Superior temporal gyrus (tissue), 1 donor: ENCODE measurements around the gene HOXD4.
A peak's percentile ranks its signal among the peaks of the same experiment; 100 is the strongest.

Experiments used
- DNase-seq: peaks from one replicate; pipeline ENCODE4 v3.0.0-alpha.2; 2016; ENCODE audit errors: extremely low spot score

Gene HOXD4

DNA sequence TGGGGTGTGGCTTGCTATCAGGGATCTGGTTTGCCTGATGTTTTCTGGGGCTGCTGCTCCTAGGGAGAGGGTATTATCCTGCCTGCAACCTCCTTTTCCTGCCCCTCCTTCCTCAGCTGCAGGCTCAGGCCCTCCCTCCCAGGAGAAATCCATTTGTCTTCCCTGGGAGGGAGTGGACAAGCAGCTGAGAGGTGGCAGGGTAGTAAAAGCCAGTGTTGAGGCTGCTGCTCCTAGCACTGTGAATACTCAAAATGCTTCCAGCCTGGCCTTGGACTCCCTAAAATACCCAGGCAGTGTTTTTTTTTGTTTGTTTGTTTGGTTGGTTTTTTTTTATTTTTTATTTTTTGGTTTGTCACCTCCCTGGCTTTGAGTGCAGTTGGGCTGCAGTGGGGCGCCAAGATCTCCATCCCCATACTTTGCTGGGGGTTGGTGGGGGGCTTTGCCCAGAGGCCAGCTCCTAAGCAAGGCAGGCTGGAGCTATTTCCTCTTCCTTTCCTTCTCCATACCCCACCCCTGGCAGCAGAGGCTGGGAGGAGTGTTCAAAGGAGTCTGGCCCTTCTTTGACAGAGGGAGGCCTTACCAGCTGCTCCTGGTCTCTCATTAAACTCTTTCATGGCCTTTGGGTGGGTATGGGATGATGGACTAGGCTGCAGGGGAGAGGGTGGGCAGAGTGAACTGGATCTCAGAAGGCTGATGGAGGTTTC, 19.4 kb downstream of the HOXD4 start:
- no peak for DNase-seq

DNA sequence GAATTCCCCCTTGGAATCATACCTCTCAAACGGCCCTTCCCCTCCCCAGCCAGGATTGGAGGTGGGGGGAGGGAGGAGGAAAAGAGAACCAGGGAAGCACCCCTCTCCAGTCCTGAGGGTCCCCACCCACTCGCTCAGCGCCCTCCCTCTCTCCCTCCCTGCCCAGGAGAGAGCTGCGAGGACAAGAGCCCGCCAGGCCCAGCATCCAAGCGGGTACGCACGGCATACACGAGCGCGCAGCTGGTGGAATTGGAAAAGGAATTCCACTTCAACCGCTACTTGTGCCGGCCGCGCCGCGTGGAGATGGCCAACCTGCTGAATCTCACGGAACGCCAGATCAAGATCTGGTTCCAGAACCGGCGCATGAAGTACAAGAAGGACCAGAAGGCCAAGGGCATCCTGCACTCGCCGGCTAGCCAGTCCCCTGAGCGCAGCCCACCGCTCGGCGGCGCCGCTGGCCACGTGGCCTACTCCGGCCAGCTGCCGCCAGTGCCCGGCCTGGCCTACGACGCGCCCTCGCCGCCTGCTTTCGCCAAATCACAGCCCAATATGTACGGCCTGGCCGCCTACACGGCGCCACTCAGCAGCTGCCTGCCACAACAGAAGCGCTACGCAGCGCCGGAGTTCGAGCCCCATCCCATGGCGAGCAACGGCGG, 20.1 kb downstream of the HOXD4 start:
- DNase-seq = no peak

DNA sequence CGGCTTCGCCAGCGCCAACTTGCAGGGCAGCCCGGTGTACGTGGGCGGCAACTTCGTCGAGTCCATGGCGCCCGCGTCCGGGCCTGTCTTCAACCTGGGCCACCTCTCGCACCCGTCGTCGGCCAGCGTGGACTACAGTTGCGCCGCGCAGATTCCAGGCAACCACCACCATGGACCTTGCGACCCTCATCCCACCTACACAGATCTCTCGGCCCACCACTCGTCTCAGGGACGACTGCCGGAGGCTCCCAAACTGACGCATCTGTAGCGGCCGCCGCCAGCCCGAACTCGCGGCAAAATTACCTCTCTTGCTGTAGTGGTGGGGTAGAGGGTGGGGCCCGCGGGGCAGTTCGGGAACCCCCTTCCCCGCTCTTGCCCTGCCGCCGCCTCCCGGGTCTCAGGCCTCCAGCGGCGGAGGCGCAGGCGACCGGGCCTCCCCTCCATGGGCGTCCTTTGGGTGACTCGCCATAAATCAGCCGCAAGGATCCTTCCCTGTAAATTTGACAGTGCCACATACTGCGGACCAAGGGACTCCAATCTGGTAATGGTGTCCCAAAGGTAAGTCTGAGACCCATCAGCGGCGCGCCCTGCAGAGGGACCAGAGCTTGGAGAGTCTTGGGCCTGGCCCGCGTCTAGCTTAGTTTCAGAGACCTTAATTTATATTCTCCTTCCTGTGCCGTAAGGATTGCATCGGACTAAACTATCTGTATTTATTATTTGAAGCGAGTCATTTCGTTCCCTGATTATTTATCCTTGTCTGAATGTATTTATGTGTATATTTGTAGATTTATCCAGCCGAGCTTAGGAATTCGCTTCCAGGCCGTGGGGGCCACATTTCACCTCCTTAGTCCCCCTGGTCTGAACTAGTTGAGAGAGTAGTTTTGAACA, 20.9 kb downstream of the HOXD4 start:
- DNase-seq = no peak

DNA sequence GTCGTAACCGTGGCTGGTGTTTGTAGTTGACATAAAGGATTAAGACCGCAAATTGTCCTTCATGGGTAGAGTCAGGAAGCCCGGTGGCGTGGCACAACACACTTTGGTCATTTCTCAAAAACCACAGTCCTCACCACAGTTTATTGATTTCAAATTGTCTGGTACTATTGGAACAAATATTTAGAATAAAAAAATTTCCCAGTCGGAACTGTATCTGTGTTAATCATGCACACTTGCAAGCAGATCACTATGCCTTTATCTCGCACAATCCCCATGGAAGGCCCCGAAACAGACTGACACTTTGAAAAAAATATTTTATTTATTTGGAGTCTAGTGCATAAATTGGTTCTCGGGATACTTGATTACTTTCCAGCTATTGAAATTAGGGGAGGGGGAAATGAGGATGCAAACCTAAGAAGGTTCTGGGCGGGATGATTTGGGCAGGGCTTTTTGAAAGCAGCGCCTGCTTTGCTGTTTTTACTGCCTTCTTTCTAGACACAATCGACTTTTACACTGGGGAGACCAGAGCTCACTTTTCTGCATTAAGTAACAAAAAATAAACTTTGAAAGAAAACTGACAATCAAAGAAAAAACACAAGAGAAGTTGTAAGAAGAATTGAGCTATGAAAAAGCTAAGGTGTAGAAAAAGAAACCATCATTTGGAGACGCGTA, 21.7 kb downstream of the HOXD4 start:
- no peak for DNase-seq

DNA sequence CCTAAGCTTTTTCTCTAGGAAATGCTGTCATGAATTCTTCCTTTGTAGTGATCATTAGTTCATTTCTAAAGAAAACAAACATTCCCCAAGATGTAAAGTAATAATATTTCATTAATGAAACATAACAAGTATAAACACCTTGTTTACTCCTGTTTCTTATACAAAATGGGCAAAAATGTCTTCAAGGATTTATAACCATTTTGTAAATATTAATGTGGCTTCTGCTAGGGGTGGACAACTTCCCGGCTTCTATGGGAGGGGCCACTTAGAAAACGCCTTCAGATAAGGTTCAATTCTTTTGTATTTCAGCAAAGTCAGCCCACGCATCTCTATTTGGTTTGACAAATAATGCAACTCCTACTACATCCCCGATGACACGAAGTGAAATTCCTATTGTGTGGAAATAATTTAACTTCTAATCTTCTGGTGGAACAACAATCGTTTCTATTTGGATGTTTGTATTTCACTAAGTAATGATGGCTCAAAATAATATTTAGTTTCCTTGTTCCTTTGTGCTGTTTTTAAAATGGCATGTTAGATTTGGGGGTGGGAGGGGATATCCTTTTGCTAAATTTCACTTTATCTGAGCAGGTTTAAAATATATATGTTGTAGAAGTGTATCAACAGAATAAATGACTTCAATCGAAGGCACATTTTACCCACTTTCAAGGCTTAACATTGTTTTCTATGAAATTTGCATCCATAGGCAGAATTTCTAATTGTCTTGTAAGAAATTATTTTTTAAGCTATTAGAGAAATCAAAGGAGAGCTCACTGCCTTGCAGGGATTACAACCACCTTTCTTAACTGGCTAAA, 22.4 kb downstream of the HOXD4 start:
- no peak for DNase-seq

DNA sequence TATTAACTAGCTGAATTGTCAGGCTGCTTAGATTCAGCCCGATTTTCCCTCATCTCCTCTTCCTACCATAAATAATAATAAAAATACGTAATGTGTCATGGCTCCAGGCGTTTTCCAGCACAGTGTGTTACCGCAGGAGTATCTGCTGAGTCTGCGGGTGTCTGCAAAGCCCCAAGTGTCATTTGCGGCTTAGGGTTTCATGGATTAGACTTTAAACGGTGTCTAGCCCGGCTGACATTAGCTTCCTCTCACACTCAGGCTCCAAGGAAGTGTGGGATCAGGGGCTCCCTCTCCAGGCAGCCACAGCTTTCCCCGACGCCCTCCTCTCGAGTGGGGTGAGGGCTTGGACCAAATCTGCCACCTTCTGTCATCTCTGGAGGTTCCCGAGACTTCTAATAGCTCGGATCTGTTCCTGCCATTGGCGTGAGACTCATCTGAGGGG, 23.1 kb downstream of the HOXD4 start:
- DNase-seq = peak; percentile 51

DNA sequence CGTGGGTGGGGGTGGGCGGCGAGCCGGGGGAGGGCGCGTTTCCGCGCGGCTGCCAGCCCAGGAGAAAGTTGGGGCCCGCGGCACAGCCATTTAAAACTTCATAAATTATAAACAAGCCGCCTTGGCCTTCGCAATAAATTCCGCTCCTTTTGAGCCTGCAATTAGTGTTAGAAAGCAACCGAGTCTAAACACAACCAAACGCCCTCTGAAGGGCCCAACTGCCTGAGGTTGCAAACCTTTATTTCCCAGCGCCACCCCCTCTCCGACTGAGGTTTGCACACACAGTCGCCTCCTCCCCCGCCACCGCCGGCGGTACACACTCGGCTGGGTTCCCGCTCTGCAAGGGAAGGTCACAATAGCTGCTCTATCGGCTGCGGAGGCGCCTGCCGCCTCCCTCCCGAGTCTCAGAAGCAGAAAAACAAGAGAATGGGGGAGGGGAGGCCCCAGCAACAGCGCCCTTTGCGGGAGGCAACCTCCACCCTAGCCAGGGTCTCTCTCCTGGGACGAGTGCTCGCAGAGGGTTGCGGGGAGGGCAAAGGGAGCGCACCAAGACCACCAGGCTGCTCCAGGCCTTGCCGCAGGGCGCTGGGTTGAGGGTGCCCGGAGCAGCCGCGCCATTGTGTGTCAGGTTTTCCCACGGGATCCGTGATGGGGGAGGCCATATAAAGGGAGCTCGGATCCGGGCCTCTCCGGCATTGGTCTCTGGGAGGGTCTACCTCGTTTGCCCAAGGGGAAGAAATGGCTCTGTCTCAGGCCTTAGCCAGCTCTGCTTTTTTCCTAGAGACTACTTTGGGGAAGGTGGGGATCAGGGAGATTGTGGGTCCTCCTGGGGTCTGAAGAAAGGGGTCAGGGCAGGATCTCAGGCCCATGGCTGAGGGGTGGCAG, 23.7 kb downstream of the HOXD4 start:
- DNase-seq = peak; percentile 81

DNA sequence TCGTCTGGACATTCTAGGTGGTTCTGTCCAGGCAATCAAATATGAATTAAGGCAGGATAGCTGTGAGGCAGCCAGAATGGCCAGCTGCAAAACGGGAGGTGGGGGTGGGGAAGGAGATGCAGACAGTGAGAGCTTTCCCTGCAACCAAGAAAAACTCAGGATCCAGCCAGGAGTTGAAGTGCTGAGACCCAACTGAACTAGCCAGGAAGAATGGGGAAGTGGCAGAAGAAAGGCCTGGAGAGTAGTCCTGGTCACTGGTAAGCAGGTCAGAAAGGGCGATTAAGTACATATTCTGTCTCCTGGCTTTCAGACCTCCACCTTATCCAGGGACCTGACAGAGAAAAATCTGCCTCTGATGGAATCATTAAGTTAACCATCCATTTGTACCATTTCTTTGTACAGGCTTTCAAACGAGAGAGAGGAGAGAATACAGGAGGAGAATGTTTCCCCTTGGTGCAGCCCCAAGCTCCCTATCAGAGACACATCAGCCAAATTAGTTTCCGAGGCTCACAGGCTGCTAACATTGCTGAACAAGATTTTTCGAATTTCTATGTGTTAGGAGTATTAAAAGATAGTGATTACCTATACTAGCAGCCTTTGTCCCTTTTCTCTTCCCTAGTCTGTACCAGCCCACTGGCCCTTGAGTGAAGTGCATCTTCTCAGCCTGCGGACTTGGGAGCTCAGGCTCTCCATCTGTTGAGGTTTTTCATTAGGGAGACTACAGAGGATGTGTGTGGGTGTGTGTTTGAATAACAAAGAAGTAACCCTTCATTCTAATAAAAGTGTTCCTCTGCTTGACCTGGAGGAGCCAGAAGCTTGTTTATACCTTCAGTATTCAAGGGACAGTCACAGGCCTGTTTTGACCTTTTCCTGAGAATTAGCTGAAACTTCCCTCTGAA, 24.6 kb downstream of the HOXD4 start:
- no peak for DNase-seq

DNA sequence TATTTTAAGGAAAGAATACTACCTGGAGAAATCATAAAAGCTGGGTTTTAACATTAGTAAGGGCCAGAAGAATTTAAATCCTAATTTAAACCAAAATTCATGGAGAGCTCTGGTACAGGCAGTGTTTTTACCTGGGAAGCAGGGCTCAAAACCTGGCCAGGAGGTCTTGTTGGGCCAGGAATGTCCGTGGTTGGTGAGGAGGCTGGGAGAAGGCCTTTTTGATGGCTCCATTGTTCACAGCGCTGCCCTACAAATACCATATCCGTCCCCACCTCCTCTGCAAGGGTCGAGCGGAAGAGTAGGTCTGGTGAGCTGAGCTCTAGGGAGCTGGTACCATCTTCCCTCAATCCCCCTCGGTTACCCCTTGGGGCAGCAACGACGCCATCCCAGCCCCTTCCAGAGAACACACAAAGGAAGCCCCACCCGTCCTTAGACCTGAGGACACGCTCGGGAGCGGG, 26.3 kb downstream of the HOXD4 start:
- no peak for DNase-seq

DNA sequence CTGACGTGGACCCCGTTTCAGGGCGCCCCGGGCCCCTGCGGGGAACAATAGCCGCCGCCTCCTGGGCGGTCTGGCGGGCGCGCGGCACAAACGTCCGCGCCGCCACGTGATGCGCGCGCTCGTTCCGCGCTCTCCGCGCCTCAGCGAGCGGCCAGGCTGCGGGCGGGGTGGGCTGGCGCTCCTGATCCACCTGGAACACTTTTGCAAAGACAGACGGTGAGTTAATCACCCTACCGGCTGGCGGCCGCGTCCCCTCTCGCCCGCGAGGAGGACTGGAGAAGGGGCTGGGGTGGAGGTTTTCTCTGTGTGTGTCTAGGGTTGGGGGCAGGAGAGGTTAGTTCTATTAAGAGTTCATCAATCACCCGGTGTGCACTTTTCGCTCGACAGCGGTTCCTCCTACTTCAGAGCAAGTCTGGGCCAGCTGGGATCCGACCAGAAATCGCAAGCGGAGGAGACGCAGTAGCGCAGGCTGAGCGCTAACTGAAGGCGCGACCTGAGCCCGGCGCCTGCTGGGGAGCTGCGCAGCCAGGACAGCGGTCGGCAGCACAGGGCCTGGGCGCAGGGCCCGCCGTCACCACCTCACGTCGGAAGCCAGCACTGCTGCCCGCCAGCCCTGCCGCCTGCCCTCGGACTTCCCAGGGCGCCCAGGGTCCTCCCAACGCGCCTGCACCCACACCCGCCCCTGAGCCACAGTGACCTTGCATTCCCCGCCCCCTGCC, 26.8 kb downstream of the HOXD4 start:
- no peak for DNase-seq

DNA sequence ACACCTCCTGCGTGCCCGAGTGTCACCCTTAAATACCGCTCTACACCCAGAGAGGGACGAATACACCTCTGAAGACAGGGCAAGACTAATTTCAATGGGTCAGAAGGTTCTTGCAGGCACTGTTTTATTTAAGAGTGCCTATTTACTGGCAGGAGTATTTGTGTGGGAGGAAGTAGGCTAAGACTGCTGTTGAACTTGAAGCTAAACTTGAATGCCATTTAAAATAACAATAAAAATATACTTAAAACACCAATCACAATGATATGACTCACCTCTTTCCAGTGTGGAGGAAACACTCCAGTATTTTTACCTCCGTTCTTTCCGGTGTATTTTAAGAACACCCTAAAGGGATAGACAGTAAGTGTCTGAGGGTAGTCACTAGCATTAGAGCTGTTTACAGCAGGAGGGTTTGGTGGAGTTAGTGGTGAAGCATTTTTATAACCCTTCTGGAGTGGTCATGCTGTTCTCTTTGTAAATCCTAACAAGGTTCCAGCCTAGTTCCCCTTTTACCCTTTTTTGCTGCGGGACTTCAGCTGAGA, 27.5 kb downstream of the HOXD4 start:
- no peak for DNase-seq

DNA sequence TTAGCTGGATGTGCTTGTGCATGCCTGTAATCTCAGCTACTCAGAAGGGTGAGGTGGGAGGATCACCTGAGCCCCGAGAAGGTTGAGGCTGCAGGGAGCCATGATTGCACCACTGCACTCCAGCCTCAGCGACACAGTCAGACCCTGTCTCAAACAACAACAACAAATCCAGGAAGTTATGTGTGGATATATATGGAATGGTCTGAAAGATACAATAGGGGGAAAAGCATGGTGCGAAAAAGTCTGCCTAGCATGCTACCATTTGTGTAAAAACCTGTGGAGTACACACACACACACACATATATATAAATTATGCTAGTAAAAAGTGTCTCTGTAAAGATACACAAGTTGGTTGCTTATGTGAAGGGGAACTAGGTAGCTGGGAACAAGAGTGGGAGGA, 30.2 kb downstream of the HOXD4 start:
- DNase-seq = no peak

DNA sequence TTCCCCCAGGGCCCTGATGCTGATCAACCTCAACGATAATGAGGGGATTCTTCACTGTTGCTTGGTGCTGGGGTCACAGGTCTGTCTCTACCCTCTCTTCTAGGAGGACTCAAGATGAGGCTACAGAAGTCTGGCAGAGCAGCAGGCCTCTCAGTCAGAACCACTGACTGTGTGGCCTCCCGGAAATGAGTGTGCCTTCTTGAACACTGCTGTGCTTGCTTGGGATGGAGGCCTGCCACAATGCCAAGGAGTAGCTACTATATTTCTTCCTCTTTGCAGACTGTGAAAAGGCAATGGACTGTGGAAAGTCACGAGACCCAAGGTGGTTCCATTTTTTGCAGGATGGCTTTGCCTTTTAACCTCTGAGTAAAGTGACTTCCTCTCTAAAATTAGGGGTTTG, 31.3 kb downstream of the HOXD4 start:
- DNase-seq = no peak

DNA sequence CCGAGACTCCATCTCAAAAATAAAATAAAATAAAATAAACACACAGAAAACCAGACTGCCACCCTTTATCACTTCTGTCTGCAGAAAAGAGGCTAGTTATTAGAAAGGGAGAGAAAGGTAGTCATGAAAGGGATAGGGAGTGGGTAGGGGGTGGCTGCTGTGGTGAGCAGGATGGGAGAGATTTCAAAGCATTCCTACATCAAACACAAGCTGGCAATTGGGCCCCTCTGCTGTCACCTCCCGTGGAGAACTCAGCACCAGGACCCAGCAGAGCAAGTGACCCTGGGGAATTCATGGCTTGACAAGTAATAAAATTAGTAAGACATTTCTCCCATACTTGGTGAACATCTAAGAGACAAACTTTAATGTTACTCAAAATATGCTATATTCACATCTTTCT, 33.4 kb downstream of the HOXD4 start:
- no peak for DNase-seq

DNA sequence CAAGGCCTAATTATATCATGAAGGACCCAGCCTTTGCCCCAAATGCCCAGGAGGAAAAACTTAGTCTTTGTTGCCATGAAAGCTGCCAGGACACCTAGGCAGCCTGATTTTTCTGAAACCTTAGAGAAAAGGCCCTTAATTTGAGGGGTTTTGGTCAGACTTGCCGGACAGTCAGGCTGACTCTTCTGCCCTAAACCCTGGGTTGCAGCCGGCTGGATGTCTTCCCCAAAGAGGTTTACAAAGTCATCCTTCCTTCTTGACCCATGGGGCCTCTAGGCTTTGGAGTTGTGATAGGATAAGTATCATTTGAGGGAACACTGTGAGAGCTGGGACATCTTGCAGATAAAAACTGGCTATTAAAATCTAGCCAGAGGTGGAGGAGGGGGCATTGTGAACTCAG, 34.7 kb downstream of the HOXD4 start:
- DNase-seq = no peak

DNA sequence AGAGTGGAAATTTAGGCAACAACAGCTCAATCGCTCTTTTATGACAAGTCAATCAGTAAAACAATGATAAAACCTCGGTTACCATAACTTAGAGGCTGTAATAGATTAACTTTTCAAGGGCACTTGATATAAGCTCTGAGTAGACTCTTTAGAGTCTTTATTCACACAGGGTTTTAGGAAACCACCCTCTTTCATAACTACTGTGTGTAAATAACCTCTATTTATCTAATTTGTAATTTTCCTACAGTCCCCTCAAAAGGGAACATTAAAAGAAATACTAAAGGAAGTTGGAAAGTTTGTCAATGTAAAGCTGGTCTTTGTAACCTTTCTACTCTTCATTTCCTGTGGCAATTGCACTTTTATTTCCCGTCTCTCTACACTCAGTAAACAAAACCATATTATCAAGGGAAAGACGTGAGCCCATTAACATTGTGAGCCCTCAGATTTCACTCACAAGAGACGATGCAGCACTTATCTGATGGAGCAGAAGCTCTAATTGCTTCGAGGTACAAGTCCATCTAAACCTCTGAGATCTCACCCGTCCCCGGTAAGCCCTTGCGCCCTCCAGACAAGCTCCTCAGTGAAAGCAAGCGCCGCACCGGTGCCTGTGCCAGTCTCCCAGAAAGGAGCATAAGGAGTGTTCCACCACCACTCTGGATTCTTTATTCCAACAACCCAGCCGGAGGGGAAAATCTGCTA, 36.0 kb downstream of the HOXD4 start:
- DNase-seq = no peak
